NOMO-1 treated with dmso at 0.1 percent for 144 hours (cell line): Measurements from ENCODE around the gene OR1K1.
"Not testable (repeated sequence)": the region's sequence is repeated elsewhere in the genome, so short reads cannot be mapped to it uniquely, and the experiment has no call there.

ENCODE experiments used
- DNase-seq: peaks from one replicate; lab custom pipeline; 2025; ENCODE audit not compliant: unreplicated experiment; lab: John Stamatoyannopoulos, UW

OR1K1 gene

DNA sequence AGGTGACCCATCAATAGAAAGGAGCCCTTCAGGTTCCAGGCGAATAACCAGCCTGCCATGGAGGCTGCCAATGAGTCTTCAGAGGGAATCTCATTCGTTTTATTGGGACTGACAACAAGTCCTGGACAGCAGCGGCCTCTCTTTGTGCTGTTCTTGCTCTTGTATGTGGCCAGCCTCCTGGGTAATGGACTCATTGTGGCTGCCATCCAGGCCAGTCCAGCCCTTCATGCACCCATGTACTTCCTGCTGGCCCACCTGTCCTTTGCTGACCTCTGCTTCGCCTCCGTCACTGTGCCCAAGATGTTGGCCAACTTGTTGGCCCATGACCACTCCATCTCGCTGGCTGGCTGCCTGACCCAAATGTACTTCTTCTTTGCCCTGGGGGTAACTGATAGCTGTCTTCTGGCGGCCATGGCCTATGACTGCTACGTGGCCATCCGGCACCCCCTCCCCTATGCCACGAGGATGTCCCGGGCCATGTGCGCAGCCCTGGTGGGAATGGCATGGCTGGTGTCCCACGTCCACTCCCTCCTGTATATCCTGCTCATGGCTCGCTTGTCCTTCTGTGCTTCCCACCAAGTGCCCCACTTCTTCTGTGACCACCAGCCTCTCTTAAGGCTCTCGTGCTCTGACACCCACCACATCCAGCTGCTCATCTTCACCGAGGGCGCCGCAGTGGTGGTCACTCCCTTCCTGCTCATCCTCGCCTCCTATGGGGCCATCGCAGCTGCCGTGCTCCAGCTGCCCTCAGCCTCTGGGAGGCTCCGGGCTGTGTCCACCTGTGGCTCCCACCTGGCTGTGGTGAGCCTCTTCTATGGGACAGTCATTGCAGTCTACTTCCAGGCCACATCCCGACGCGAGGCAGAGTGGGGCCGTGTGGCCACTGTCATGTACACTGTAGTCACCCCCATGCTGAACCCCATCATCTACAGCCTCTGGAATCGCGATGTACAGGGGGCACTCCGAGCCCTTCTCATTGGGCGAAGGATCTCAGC, at the start of gene OR1K1:
OR1K1 (plus strand) TSS at position 58 of the 995 bp plus-strand sequence; CDS start at position 58, 0 bp downstream.
- no peak for DNase-seq

DNA sequence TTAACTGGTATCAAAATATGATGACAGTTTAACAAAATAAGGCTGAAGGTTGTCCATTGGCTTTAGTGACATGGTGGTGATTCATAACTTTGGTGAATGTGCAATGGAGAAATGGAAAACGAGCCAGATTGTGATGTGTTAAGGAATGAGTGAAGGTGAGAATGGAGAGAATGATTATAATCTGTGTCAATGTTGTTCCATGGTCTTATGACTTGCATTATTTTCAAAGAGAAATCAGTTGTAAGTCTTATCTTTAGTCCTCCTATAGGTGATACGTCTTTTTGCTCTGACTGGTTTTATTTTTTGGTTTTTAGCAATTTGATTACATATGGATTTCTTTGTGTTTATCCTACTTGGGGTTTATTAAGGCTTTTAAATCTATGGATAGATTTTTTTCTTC, 45.1 kb upstream of the OR1K1 start:
- DNase-seq: no peak

DNA sequence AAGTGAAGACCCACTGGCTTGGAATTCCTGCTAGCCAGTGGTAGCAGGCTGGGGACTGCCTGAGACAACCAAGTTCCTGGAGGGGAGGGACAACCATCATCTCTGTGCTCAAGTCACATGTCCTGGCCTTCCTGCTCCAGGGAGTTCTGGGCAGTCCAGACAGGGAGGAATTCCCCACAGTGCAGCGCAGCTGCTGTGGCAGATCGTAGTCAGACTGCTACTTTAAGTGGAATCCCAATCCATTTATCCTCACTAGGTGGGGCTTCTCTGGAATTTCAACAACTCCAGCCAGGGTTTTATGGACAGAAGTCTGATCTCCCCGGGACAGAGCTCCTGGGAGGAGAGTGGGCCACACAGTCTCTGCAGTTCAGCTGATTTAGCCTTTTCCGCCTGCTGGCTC, 32.1 kb upstream of the OR1K1 start:
- no peak for DNase-seq

- DNase-seq: no peak
These were observed 22.9 kb upstream of the OR1K1 start for GRCh38 chr9:122777052-122777451.

DNA sequence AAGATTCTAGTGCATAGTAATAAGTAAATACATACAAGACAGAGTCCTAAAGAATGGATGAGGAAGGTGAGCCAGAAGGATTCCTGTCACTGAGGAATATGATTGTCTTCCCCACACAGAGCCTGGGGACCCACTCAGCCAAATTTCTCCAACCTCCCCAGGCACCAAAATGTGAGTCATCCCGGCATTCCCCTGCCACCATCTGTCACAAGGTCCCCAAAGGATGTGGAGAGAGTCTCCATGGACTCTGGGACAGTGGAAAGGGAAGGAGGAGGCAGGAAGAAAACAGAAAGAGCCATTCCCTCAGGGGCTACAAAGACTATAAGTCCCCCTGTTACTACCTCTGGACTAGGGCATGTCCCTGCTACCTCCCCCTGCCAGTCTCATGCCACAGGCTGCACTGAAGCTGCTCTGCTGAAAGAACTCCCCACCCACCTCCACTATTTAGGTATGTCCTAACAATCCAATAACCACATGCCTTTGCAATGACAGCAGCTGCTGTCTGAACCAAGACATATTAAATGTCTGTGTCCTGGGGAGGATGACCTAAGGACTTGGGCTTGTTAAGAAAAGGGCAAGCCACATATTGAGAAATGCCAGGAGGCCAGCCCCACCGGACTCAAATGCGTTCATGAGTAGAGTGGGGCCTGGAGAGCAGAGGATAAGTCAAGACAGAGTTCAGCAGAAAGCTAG, 21.8 kb upstream of the OR1K1 start:
- DNase-seq: no peak

- no peak for DNase-seq
These were observed 20.7 kb upstream of the OR1K1 start for GRCh38 chr9:122779181-122779580.

- no peak for DNase-seq
These were observed 19.9 kb upstream of the OR1K1 start for GRCh38 chr9:122780026-122780425.

DNA sequence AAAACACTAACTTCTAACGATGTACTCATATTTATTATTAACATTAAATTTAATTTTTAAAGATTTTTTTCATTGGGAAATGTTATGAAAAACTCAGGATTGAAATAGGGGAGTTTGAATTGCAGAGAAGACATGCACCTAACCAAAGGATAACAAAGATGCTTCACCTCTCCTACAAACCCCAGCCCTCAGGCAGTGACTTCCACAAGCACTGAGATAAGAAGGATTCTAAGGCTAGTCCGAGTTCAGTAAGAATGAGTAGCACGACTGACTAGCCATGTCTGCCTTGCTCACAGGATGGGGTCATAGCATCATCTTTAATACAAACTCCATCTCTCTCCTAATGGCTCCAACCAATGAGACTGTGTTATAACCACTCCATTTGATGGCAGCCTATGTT, 18.3 kb upstream of the OR1K1 start:
- no peak for DNase-seq

- DNase-seq: no peak
These were observed 14.7 kb upstream of the OR1K1 start for GRCh38 chr9:122785269-122785668.

DNA sequence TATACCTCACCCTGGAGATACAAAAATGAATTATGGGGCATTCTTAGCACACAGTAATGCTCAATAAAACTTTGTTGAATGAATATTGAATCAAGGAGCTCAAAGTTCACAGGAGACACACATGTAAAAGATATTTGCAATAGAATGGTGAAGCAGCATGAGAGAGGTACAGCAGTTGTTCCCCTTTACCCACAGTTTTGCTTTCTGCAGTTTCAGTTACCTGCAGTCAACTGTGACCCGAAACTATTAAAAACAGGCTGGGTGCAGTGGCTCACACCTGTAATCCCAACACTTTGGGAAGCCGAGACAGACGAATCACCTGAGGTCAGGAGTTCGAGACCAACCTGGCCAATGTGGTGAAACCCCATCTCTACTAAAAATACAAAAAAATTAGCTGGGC, 13.6 kb upstream of the OR1K1 start:
- no peak for DNase-seq

DNA sequence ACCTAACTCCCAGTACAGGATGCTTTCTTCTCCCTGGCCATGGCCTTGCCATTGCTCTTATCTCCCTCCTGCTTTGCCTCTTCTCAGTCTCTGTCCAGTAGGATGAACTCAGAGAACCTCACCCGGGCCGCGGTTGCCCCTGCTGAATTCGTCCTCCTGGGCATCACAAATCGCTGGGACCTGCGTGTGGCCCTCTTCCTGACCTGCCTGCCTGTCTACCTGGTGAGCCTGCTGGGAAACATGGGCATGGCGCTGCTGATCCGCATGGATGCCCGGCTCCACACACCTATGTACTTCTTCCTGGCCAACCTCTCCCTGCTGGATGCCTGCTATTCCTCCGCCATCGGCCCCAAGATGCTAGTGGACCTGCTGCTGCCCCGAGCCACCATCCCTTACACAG, 11.1 kb upstream of the OR1K1 start, which contains the start of gene OR5C1:
OR5C1 (plus strand) TSS at position 103 of the 400 bp plus-strand sequence; CDS start at position 103, 0 bp downstream.
- DNase-seq: no peak

DNA sequence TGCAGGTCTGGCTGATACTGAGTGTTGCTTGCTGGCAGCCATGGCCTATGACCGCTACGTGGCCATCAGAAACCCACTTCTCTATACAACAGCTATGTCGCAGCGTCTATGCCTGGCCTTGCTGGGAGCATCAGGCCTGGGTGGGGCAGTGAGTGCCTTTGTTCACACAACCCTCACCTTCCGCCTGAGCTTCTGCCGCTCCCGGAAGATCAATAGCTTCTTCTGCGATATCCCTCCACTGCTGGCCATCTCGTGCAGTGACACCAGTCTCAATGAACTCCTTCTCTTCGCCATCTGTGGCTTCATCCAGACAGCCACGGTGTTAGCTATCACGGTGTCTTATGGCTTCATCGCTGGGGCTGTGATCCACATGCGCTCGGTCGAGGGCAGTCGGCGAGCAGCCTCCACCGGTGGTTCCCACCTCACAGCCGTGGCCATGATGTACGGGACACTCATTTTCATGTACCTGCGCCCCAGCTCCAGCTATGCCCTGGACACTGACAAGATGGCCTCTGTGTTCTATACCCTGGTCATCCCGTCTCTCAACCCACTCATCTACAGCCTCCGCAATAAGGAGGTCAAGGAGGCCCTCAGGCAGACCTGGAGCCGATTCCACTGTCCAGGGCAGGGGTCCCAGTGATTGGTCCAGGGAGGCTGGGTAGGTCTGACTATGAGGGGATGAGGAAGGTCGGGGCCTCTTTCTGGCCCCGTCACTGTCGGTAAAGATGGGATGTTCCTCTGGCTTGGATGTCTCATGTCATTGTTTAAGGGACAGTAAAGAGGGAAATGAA, 10.5 kb upstream of the OR1K1 start:
- DNase-seq: no peak

GRCh38 chr9:122791872-122792669, 7.9 kb upstream of the OR1K1 start:
- DNase-seq: no peak

- DNase-seq: no peak
These were observed 2.4 kb upstream of the OR1K1 start for GRCh38 chr9:122797316-122798063.

- DNase-seq: no peak
These were observed 6.7 kb downstream of the OR1K1 start for GRCh38 chr9:122806661-122807060.

- no peak for DNase-seq
These were observed 7.5 kb downstream of the OR1K1 start for GRCh38 chr9:122807271-122807900.

GRCh38 chr9:122808141-122808540, 8.2 kb downstream of the OR1K1 start:
- DNase-seq: no peak

- DNase-seq: not testable (repeated sequence)
These were observed 9.3 kb downstream of the OR1K1 start for GRCh38 chr9:122809261-122809660.

DNA sequence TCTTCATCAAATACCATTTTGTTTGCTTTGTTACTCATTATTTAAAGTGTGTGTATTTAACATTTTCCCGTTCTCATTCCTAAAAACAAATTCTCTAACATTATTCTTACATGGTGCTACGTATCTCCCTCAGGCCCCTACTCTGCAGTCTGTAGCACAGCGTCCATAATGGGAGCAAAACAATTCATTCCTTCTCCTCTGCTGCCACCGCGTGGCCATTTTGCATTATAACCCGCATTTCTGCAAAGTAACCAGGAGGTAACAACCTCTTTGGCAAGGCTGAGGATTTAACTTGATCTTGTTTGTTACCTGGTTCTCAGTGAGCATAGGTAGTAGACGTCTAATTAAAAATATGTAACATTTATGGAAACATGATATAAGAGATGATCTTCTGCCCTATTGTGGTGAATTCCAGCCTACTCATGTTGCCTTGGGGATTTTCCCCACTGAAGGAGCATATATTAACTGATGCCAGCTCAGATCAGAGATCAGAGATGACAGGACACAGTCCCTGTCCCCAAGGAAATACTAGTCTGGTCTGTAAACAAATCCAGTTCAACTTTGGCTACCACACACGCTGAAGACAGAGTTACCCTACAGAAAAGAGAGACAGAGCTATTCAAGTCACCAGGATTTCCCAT, 10.5 kb downstream of the OR1K1 start:
- peak; percentile 22 for DNase-seq
